B cell (primary cell): ENCODE data around the gene ASIC4. TPM values are rescaled to one million over a fixed set of nuclear protein-coding genes. Genes with fewer than 3 reads are reported as not detected.

Experiments used
- ATAC-seq: fragments of 200-7000 bp; cut with Tn5 transposase; one replicate; pipeline ENCODE4 v1.10.0; 2021; ENCODE audit warnings: low read depth, mild to moderate bottlenecking, moderate number of reproducible peaks, moderate library complexity
- CTCF ChIA-PET: fragments of 350-600 bp; sonication (Branson Sonifier 250); formaldehyde crosslinking; loops from one replicate; lab custom pipeline; 2021; ENCODE audit warnings: antibody characterized with exemption, inconsistent platforms; lab: Charles Lee
- POLR2A ChIA-PET: fragments of 350-600 bp; sonication (Branson Sonifier 250); formaldehyde crosslinking; loops from one replicate; lab custom pipeline; 2021; ENCODE audit warnings: antibody characterized with exemption; lab: Charles Lee
- DNase-seq: peaks from one replicate; pipeline ENCODE4 v3.0.0; 2013
- H2AFZ ChIP-seq: 2 replicates; pipeline ENCODE4 v1.6.1; 2012; ENCODE audit warnings: mild to moderate bottlenecking, low read depth, low read length; ENCODE audit not compliant: insufficient read depth, poor library complexity, severe bottlenecking
- H3K27ac ChIP-seq, 2 donors: 1 replicate in 1 of 2; 2 replicates in 1 of 2; pipeline ENCODE4 v1.5.1; 2012 to 2013; ENCODE audit warnings: low read length in 2 of 2, mild to moderate bottlenecking in 2 of 2, moderate library complexity in 1 of 2
- H3K27me3 ChIP-seq, 4 experiments: fragments of 200-600 bp in 1 of 4; sonication (generic) in 1 of 4; replicated peaks in 1 of 4; 1 replicate in 2 of 4; 2 replicates in 2 of 4; pipeline versions ENCODE4 v1.6.1 to v1.7.0; 2013 to 2016; ENCODE audit warnings: low read length in 3 of 4, mild to moderate bottlenecking in 2 of 4, mixed read lengths in 1 of 4, moderate library complexity in 1 of 4; ENCODE audit not compliant: insufficient read depth in 4 of 4, control insufficient read depth in 3 of 4; ENCODE audit errors: control extremely low read depth in 1 of 4
- H3K36me3 ChIP-seq, 2 experiments: replicated peaks in 1 of 2; 1 replicate in 1 of 2; 2 replicates in 1 of 2; pipeline versions ENCODE4 v1.6.1 to v1.7.1; 2013; ENCODE audit warnings: low read length in 1 of 2; ENCODE audit not compliant: insufficient read depth in 2 of 2, control insufficient read depth in 1 of 2; ENCODE audit errors: control extremely low read depth in 1 of 2, extremely low read depth in 1 of 2
- H3K4me1 ChIP-seq, 2 donors: fragments of 200-600 bp in 1 of 2; sonication (generic) in 1 of 2; 1 replicate in 1 of 2; 2 replicates in 1 of 2; pipeline versions ENCODE4 v1.5.1 to v1.6.1; 2013 to 2017; ENCODE audit warnings: low read length in 2 of 2; ENCODE audit not compliant: control insufficient read depth in 2 of 2, insufficient read depth in 2 of 2
- H3K4me2 ChIP-seq: replicated peaks from 2 replicates; pipeline ENCODE3; 2012; ENCODE audit warnings: mild to moderate bottlenecking, low read depth, low read length; ENCODE audit not compliant: poor library complexity, severe bottlenecking
- H3K4me3 ChIP-seq, 5 experiments: fragments of 200-600 bp in 1 of 5; sonication (generic) in 1 of 5; 1 replicate in 3 of 5; 2 replicates in 2 of 5; pipeline versions ENCODE4 v1.5.1 to v1.7.0; 2011 to 2016; ENCODE audit warnings: low read length in 4 of 5, mild to moderate bottlenecking in 4 of 5, low read depth in 2 of 5, control low read depth in 1 of 5, moderate library complexity in 1 of 5; ENCODE audit not compliant: insufficient read depth in 1 of 5; ENCODE audit errors: control extremely low read depth in 1 of 5, extremely low read depth in 1 of 5
- H3K79me2 ChIP-seq: fragments of 200-600 bp; sonication (generic); one replicate; pipeline ENCODE4 v1.6.0; 2016; ENCODE audit warnings: low read length; ENCODE audit not compliant: control insufficient read depth, insufficient read depth
- H3K9ac ChIP-seq: fragments of 200-600 bp; sonication (generic); 2 replicates; pipeline ENCODE4 v1.6.1; 2017; ENCODE audit warnings: mild to moderate bottlenecking, low read length, moderate library complexity
- H3K9me3 ChIP-seq, 3 donors: one replicate each; pipeline versions ENCODE4 v1.6.1 to v1.7.1; 2013; ENCODE audit warnings: low read length in 2 of 3; ENCODE audit not compliant: control insufficient read depth in 2 of 3, insufficient read depth in 1 of 3; ENCODE audit errors: control extremely low read depth in 1 of 3
- H4K20me1 ChIP-seq: 2 replicates; pipeline ENCODE4 v1.6.0; 2012; ENCODE audit warnings: mild to moderate bottlenecking, low read length; ENCODE audit not compliant: insufficient read depth, control insufficient read depth, poor library complexity, severe bottlenecking
- H3K27ac Mint-ChIP-seq: one replicate; pipeline ENCODE4 v1.8.0; 2021; ENCODE audit warnings: mixed read lengths
- H3K27me3 Mint-ChIP-seq: one replicate; pipeline ENCODE4 v1.8.0; 2021; ENCODE audit warnings: mixed read lengths
- H3K4me1 Mint-ChIP-seq: one replicate; pipeline ENCODE4 v1.8.0; 2021; ENCODE audit warnings: mixed read lengths
- H3K4me3 Mint-ChIP-seq: one replicate; pipeline ENCODE4 v1.8.0; 2021; ENCODE audit warnings: mixed read lengths
- H3K9me3 Mint-ChIP-seq: one replicate; pipeline ENCODE4 v1.8.0; 2022; ENCODE audit warnings: mixed read lengths; ENCODE audit not compliant: insufficient read depth
- CTCF ChIP-seq: fragments of 200-600 bp; IDR thresholded peaks from one replicate; pipeline ENCODE4 v1.8.0; 2022; ENCODE audit warnings: antibody characterized with exemption, mild to moderate bottlenecking
- EZH2 ChIP-seq: IDR thresholded peaks from 2 replicates; pipeline ENCODE4 v1.6.1; 2012; ENCODE audit warnings: borderline replicate concordance, low read depth, mild to moderate bottlenecking, moderate library complexity, low read length; ENCODE audit not compliant: insufficient read depth, poor library complexity, severe bottlenecking
- WGBS: methylation state at CpG from one replicate; pipeline ENCODE4 v1.1.5; 2013; ENCODE audit warnings: missing lambda C conversion rate; ENCODE audit not compliant: insufficient coverage; 5-methylcytosine and 5-hydroxymethylcytosine counted together
- intact Hi-C: fragments of 100-400 bp; cut with micrococcal nuclease; formaldehyde crosslinking; loops from one replicate; pipeline ENCODE4 v1.10.0; 2022
- polyA plus RNA-seq: library from polyadenylated mRNA; depleted of rRNA; stranded (reverse); fragments of >200 nt; gene quantifications from 2 replicates; pipeline ENCODE4 v1.2.3, GENCODE V29; 2012
- total RNA-seq, 2 donors: library from RNA; stranded (reverse); fragments of 120-200 nt in 1 of 2; gene quantifications; 1 replicate in 1 of 2; 2 replicates in 1 of 2; pipeline versions ENCODE4 v1.2.3 to v1.2.4, GENCODE V29; 2013 to 2022

The ASIC4 gene
- total and polyA plus RNA-seq, 2 donors (not counting 1 experiment from before 2014, with no cell fraction given) = not detected

GRCh38 chr2:219511547-219512325, 2.5 kb upstream of the ASIC4 start:
- peaks cover 61% of the 10 kb centered on the region for H3K27me3 Mint-ChIP-seq
- Histone ChIP-seq H2AFZ (no peak overlapping the region), H3K4me3 (no peak overlapping the region), H3K4me1 (peaks cover 15 to 30% of the 10 kb centered on the region in 2 donors), H3K27ac (no peak overlapping the region), H3K4me2 (no peak overlapping the region), H4K20me1 (no peaks in the 10 kb centered on the region), H3K9me3 (peaks cover 0 to 18% (median 0%) of the 10 kb centered on the region in 3 donors), H3K27me3 (peaks cover 0 to 85% (median 19%) of the 10 kb centered on the region in 4 experiments), H3K9ac (no peak overlapping the region), H3K36me3 (peaks cover 0 to 6% of the 10 kb centered on the region in 2 experiments), H3K79me2 (no peaks in the 10 kb centered on the region)
- DNase-seq = no peak
- no peak overlapping the region for H3K4me3 Mint-ChIP-seq
- POLR2A ChIA-PET = no interaction called here
- no peaks in the 10 kb centered on the region for H3K9me3 Mint-ChIP-seq
- TF ChIP-seq EZH2 (no peak), CTCF (no peak)
- no peak for ATAC-seq
- no peak overlapping the region for H3K27ac Mint-ChIP-seq
- CTCF ChIA-PET = interaction anchor here (0.6 to 1.7 kb wide), 4 partner anchors 9 to 88 kb away, joined by 3 to 8 read pairs (median 4); a partner anchor contains a TSS
- peaks cover 26% of the 10 kb centered on the region for H3K4me1 Mint-ChIP-seq
- intact Hi-C loops = no loop called here
- 12% methylated on average over 8 of the region's 15 CpGs for WGBS
